ENCODE results near the gene OLFML2B.

DNA sequence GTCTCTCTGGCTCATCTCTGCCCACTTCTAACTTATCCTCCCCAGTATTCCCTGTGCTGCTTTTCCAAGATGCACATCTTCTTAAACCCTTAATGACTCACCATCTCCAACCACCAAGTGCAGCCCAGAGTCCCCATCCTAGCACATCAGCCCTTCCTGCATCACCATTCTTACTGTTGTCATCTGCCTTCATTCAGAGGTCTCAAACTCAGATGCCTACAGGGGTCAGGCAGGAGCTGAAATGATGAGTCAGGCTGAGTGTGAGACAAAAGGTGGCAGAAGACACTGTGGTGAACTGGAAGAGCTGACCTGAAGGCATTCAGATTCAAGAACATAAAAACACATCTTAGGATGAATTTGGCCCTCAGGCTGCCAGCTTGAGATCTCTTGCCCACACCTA, 34.6 kb downstream of the OLFML2B start:
- TF ChIP-seq, protein P1, sequence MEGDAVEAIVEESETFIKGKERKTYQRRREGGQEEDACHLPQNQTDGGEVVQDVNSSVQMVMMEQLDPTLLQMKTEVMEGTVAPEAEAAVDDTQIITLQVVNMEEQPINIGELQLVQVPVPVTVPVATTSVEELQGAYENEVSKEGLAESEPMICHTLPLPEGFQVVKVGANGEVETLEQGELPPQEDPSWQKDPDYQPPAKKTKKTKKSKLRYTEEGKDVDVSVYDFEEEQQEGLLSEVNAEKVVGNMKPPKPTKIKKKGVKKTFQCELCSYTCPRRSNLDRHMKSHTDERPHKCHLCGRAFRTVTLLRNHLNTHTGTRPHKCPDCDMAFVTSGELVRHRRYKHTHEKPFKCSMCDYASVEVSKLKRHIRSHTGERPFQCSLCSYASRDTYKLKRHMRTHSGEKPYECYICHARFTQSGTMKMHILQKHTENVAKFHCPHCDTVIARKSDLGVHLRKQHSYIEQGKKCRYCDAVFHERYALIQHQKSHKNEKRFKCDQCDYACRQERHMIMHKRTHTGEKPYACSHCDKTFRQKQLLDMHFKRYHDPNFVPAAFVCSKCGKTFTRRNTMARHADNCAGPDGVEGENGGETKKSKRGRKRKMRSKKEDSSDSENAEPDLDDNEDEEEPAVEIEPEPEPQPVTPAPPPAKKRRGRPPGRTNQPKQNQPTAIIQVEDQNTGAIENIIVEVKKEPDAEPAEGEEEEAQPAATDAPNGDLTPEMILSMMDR (conservative IDR thresholded peaks at IDR 0.05; ENCODE audit: low read length): peak; percentile 29; the same call in 1 of the 2 replicates
- no peak for TF ChIP-seq EZH2phosphoT487 (IDR thresholded peaks at IDR 0.05; ENCODE audit: borderline replicate concordance)

All from Loucy (cell line).